HCEC 1CT (cell line): ENCODE data around the gene ADAMTS9.
A peak's percentile ranks its signal among the peaks of the same experiment; 100 is the strongest.

ENCODE experiments used
- DNase-seq: peaks from one replicate; pipeline ENCODE4 v3.0.0-alpha.2; 2017

Gene ADAMTS9

GRCh38 chr3:64685800-64686445, 1.9 kb downstream of the ADAMTS9 start:
- peak; percentile 90 for DNase-seq

DNA sequence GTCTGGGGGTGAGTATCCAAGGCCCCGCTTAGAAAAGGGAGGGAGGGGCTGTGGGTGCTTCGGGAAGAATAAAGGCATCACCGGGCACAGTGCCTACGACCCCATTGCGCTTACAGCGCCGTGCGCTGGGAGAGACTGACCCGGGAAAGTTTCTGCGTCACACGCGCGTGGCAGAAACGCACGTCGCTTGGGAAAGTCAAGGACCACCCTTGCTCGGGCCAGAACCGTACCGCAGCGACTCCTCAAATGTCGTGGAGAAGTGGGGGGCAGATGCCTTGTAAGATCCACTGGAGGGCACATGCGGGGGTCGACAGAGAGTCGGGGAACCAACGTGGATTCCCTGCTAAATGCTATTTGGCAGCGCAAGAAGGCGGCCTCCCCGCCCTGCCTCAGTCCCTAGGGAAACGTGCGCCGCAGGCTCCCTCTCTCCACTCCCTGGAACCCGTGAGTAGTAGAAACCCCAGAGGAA, 2.4 kb downstream of the ADAMTS9 start:
- no peak for DNase-seq

DNA sequence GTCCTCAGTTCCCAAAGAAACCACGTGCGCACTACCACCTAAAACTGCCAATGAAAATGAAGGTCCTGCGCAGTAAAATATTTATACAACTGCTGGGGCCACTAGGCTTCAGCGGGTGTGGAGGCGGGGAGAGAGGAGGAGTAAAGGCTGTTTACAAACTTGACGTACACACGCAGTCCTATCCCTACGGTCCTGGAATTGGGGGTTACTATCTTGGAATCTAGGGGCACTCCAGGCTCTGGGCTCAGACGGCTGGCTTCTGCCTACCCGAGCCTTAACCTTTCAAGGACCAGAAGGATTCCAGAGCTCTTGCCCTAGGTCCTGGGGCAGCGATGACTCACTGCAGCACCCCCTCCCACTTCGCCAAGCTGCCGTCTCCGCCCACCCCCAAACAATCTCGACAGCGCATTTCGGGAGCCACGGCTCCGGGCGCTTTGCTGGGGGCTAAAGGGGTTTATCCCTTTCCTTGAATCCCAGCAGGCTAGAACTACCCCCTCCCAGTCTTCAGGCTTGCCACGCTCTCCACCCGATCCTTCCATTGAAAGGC, 3.0 kb downstream of the ADAMTS9 start:
- DNase-seq = peak; percentile 23

GRCh38 chr3:64681827-64682226, 6.0 kb downstream of the ADAMTS9 start:
- no peak for DNase-seq

DNA sequence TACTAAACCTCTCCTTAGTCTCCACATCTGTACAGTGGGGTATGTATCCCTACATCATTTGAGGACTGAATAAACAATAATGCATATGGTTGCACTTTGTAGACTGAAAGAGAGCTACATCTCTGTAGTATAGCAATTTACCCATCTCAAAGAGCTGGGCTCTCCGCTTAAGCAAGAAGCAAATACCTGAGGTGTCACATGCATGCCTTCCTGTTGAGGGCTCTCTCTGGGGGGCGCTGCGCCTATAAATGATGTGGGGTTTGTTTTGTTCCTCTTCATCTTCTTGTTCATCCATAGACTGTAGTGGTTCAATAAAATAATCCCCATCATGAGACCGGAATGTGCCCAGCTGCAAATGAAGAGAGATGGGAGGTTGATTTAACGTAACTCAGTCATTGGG, 6.8 kb downstream of the ADAMTS9 start:
- no peak for DNase-seq

DNA sequence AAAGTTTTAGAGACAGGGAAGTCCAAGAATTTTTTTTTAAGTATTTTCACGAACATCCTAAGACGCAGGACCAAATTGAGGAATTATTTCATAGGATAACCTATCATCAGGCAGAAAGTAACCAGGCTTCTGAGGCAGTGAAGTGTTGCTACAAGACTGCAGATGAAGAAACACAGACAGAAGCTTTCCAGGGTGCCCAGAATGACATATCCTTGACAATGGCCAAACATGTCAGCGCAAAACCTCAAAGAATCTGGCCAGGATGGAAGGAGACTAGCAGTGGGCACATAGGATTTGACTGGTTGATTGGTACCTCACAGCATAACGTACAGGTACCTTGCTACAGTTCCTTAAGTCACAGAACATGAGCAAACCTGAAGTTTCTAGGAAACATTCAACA, 7.5 kb downstream of the ADAMTS9 start:
- no peak for DNase-seq

DNA sequence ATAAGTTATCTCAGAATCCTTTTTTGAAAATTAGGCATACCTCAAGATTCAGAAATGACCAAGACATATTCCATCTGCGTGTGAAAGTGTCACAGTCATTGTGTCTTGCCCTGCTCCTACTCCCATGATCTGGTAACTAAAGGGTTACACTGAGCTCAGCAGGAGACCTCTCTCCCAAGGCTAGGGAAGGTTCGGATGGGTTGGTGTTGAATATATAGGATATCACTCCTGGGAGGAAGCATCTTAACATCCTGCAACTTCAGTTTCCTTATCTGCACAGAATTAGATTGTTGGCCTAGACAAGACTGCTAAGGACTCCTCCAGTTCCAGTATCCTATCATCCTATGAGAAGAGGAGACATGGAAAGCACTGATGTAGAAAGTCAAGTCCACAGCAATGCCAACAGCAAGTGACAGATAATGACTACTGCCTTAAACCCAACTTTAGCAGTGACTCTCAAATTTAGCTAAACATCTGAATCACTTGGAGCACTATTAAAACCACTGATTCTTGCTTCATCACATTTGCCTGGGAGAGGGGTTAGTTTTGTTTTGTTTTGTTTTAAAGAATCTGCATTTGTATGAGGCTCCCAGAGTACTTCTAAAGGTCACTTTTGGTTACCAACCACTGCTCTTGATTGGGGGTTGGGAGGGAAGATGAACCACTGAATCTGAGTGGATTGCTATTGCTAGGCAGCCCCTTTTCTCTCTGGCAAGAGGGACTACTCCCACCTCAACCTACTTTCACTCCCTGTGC, 9.7 kb downstream of the ADAMTS9 start:
- no peak for DNase-seq

DNA sequence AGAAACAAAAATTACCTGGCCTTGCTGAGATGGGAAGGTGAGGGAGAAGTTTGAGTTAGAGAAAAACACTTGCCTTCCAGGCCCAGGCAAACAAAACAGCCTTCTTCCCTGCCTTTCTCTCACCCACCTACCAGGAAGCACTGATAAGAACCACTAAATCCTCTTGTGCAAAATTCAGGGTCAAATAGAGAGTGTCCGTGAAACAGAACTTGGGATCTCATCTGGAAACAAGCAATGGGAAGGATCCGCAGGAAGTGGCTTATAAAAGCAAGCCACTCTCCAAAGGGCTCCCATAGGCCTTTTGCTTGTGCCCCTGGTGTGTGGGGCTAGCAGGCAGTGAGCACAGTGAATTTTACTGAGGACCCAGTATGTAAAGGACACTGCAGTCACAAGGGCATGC, 11.0 kb downstream of the ADAMTS9 start:
- DNase-seq = no peak

- no peak for DNase-seq
Observed at GRCh38 chr3:64675687-64676247, 12.0 kb downstream of the ADAMTS9 start.

- no peak for DNase-seq
Observed at GRCh38 chr3:64674591-64675076, 13.2 kb downstream of the ADAMTS9 start.

GRCh38 chr3:64673159-64673715, 14.6 kb downstream of the ADAMTS9 start:
- DNase-seq = no peak

- no peak for DNase-seq
Observed at GRCh38 chr3:64668582-64669510, 19.0 kb downstream of the ADAMTS9 start.

GRCh38 chr3:64667887-64668581, 19.8 kb downstream of the ADAMTS9 start:
- DNase-seq = no peak

DNA sequence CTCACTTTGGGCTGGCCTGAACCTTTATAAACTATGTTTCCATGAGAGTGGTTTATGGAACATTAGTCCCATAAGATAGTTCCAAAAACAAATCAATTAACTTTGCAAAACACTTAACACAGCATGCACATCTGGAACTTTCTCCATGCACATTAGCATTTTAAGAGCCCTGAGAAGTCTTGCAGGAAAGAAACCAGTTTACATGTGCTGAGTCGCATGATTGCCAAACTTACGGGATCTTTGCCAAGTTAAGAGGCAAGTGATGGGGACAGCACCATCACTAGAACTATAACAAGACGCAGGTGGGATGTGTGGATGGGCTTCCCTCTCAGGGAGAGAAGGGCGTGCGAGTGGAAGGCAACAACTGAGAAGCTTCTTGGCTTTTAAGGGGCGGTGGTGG, 20.7 kb downstream of the ADAMTS9 start:
- DNase-seq = no peak

GRCh38 chr3:64666171-64666588, 21.6 kb downstream of the ADAMTS9 start:
- peak; percentile 42 for DNase-seq

GRCh38 chr3:64664397-64664796, 23.4 kb downstream of the ADAMTS9 start:
- no peak for DNase-seq

GRCh38 chr3:64659617-64659978, 28.2 kb downstream of the ADAMTS9 start:
- DNase-seq = no peak

DNA sequence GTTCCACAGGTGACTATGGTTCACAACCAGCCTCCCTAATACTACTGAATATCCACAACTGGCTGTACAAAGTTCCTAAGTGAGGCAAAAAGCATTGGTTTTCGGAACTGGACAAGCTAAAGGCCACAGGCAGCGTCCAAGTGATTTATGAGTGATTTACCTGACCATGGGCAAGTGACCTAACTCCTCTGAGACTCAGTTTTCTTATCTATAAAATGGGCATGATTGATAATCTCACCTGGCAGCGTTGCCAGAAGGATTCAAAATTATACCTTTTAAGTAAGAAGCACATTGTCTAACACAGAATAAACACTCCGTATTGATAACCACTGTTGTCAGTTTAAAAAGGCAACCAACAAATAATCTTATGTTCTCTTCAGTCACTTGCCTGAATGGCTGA, 29.8 kb downstream of the ADAMTS9 start:
- no peak for DNase-seq

- DNase-seq = no peak
Observed at GRCh38 chr3:64656544-64656943, 31.3 kb downstream of the ADAMTS9 start.

- no peak for DNase-seq
Observed at GRCh38 chr3:64655160-64655559, 32.6 kb downstream of the ADAMTS9 start.

GRCh38 chr3:64654013-64654412, 33.8 kb downstream of the ADAMTS9 start:
- DNase-seq = no peak

DNA sequence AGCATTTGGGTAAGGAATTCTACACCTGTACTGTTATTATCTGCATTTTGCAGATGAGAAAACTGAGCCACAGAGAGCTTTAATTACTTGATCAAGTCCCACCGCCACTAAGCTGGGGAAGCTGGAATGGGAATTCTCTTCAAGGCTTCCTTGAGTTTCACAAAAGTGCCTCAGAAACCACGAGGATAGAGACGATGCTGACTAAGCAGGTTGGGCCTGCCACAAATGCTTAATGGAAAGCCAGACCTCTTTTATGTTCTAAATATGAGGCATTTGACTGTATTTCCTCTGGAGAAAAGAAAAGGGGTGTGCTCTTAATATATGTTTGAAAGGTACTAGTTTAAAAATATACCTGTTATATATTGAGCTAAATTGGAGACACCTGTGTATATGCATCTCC, 34.7 kb downstream of the ADAMTS9 start:
- no peak for DNase-seq
